ENCODE data around the gene COLEC11.

Gene COLEC11

DNA sequence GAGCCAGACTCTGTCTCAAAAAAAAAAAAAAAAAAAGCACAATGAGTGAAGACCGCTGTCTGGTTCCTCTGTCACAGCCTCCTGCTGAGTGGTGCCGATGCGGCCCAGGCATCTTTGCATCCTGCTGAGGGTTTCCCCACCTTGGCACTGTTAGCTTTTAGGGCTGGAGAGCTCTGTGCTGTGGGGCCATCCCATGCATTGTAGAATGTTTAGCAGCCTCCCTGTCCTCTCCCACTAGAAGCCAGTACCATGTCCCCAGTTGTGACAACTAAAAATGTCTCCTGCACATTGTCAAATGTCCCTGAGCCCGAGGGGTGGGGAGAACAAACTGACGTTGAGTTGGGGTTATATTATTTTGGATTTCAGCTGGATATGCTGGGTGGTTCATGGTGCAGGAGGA lies 7.9 kb upstream of the COLEC11 start:
- no peak for DNase-seq (ENCODE audit: insufficient read length)
- FAIRE-seq, result no peak
- TF ChIP-seq POLR2A (IDR thresholded peaks at IDR 0.05; ENCODE audit: low read depth, low read length) (no peak), POLR2AphosphoS5 (IDR thresholded peaks at IDR 0.05; ENCODE audit: low read depth, low read length) (no peak), TAF1 (IDR thresholded peaks at IDR 0.05; ENCODE audit: borderline replicate concordance, low read depth, low read length) (no peak)

DNA sequence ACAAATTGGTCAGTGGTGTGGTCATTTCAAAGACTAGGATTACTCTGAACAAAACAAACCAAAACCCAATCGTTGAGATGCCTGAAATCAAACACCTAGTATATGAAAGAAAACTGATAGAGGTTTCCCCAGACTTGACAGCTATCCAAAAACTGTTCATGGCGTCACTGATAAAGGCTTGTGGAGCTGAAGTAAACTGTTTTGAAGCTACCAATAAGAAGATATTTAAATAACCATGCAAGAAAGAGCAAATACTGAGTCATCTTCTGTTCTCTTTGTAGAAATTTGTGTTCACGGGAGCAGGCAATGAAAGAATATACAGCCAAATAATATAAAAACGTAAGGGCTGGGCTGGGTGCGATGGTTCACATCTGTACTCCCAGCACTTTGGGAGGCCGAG lies 7.5 kb upstream of the COLEC11 start:
- no peak for FAIRE-seq
- TF ChIP-seq POLR2A (IDR thresholded peaks at IDR 0.05; ENCODE audit: low read depth, low read length) (no peak), TAF1 (IDR thresholded peaks at IDR 0.05; ENCODE audit: borderline replicate concordance, low read depth, low read length) (no peak), POLR2AphosphoS5 (IDR thresholded peaks at IDR 0.05; ENCODE audit: low read depth, low read length) (no peak)
- DNase-seq (ENCODE audit: insufficient read length), result no peak

- TF ChIP-seq POLR2AphosphoS5 (IDR thresholded peaks at IDR 0.05; ENCODE audit: low read depth, low read length) (no peak), TAF1 (IDR thresholded peaks at IDR 0.05; ENCODE audit: borderline replicate concordance, low read depth, low read length) (no peak)
- DNase-seq (ENCODE audit: insufficient read length) (no peak), FAIRE-seq (no peak)
These were observed 6.8 kb upstream of the COLEC11 start for GRCh38 chr2:3588084-3588483.

- DNase-seq (ENCODE audit: insufficient read length) (no peak), FAIRE-seq (no peak)
- TF ChIP-seq POLR2A (IDR thresholded peaks at IDR 0.05; ENCODE audit: low read depth, low read length) (no peak), TAF1 (IDR thresholded peaks at IDR 0.05; ENCODE audit: borderline replicate concordance, low read depth, low read length) (no peak), POLR2AphosphoS5 (IDR thresholded peaks at IDR 0.05; ENCODE audit: low read depth, low read length) (no peak)
These were observed 5.8 kb upstream of the COLEC11 start for GRCh38 chr2:3589086-3589485.

DNA sequence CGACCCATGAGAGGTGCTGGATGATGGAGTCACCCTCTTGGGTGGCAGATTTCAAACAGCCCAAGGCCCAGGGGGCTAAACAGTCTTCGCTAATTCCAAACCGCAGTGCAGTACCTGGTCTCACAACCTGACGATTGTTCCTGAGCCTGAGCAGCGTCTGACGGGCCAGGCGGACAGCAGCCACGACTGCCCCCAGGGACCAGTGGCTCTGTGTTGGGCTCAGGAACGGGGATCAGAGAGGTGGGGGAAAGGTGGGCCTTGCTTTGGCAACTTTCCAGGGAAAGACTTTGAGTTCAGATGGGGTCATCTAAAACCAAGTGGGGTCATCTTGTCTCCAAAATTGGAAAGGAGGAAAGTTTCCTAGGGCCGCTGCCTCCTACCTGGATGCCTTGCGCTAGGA lies 492 bp downstream of the COLEC11 start:
- TF ChIP-seq POLR2A (IDR thresholded peaks at IDR 0.05; ENCODE audit: low read depth, low read length), result no peak
- no peak for TF ChIP-seq TAF1 (IDR thresholded peaks at IDR 0.05; ENCODE audit: borderline replicate concordance, low read depth, low read length)
- no peak for TF ChIP-seq POLR2AphosphoS5 (IDR thresholded peaks at IDR 0.05; ENCODE audit: low read depth, low read length)
- DNase-seq (ENCODE audit: insufficient read length), result no peak
- FAIRE-seq, result no peak

- DNase-seq (ENCODE audit: insufficient read length), result no peak
- TF ChIP-seq TAF1 (IDR thresholded peaks at IDR 0.05; ENCODE audit: borderline replicate concordance, low read depth, low read length) (no peak), POLR2A (IDR thresholded peaks at IDR 0.05; ENCODE audit: low read depth, low read length) (no peak), POLR2AphosphoS5 (IDR thresholded peaks at IDR 0.05; ENCODE audit: low read depth, low read length) (no peak)
- FAIRE-seq, result no peak
These were observed 1.1 kb downstream of the COLEC11 start for GRCh38 chr2:3595985-3596384.

DNA sequence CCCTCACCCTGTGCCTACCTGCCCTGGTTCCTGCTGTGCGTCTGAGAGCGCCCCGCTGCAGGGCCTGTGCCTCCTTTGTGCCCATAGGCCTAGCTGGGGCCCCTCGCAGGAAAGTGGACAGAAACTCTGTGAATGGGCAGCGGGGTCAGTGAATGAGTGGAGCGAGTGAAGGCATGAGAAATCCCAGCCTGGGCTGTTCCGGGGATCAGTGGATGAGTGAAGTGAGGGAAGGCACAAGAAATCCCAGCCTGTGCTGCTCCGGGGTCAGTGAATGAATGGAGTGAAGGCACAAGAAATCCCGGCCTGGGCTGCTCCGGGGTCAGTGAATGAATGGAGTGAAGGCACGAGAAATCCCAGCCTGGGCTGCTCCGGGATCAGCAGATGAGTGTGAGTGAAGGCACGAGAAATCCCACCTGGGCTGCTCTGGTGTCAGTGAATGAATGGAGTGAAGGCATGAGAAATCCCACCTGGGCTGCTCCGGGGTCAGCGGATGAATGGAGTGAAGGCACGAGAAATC lies 2.0 kb downstream of the COLEC11 start:
- DNase-seq (ENCODE audit: insufficient read length) (no peak), FAIRE-seq (no peak)
- TF ChIP-seq POLR2A (IDR thresholded peaks at IDR 0.05; ENCODE audit: low read depth, low read length) (no peak), POLR2AphosphoS5 (IDR thresholded peaks at IDR 0.05; ENCODE audit: low read depth, low read length) (no peak), TAF1 (IDR thresholded peaks at IDR 0.05; ENCODE audit: borderline replicate concordance, low read depth, low read length) (no peak)

DNA sequence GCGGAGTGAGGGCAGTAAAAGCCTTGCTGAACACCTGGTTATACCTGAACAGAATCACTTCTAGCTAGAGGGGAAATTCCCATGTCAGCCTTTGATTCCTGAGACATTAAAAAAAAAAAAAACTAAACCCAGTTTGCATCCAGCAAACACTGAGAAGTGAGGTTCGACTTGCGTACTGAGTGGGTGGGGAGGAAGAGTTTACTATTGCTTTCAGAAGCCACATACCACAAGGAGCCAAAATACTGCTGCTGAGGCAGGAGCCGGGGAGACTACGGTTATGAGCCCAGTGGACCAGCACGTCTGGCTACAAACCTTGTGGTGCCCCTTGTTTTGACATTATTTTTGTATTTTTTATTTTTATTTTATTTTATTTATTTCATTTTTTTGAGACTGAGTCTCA lies 2.7 kb downstream of the COLEC11 start:
- DNase-seq (ENCODE audit: insufficient read length) (no peak), FAIRE-seq (no peak)
- no peak for TF ChIP-seq POLR2AphosphoS5 (IDR thresholded peaks at IDR 0.05; ENCODE audit: low read depth, low read length)
- TF ChIP-seq TAF1 (IDR thresholded peaks at IDR 0.05; ENCODE audit: borderline replicate concordance, low read depth, low read length), result no peak
- no peak for TF ChIP-seq POLR2A (IDR thresholded peaks at IDR 0.05; ENCODE audit: low read depth, low read length)

DNA sequence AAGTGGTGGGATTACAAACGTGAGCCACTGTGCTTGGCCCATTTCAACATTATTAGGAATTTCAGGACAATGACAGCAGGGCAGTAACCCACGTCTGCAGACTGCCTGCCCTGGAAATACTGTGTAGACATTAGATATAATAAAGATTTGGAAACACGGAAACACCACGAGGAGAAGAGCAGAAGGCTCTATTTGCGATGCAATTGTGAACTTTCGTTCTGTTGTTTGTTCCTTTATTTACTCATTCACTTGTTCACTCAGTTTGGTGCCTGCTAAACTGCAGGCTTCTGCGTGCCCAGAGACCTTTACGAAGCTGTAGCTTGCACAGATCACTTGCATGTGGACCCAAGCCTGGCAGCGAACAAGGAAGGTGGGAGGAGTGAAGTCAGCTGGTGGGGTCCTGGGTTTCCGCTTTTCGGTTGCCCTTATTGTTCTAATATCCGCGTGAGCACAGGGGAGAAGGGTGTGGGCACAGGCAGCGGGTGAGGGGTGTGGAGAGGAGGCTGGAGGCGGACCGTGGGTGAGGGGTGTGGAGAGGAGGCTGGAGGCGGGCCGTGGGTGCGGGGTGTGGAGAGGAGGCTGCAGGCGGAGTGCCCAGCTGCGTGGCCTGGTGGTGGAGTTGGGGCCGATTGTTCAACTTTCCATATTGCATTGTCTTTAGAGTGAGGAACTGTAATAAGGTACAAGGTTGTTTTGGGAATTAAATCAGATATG lies 3.4 kb downstream of the COLEC11 start:
- DNase-seq (ENCODE audit: insufficient read length), result no peak
- FAIRE-seq, result no peak
- TF ChIP-seq TAF1 (IDR thresholded peaks at IDR 0.05; ENCODE audit: borderline replicate concordance, low read depth, low read length) (no peak), POLR2AphosphoS5 (IDR thresholded peaks at IDR 0.05; ENCODE audit: low read depth, low read length) (no peak), POLR2A (IDR thresholded peaks at IDR 0.05; ENCODE audit: low read depth, low read length) (no peak)

- FAIRE-seq, result no peak
- no peak for DNase-seq (ENCODE audit: insufficient read length)
- TF ChIP-seq POLR2A (IDR thresholded peaks at IDR 0.05; ENCODE audit: low read depth, low read length) (no peak), TAF1 (IDR thresholded peaks at IDR 0.05; ENCODE audit: borderline replicate concordance, low read depth, low read length) (no peak), POLR2AphosphoS5 (IDR thresholded peaks at IDR 0.05; ENCODE audit: low read depth, low read length) (no peak)
These were observed 4.3 kb downstream of the COLEC11 start for GRCh38 chr2:3598912-3599854.

- TF ChIP-seq TAF1 (IDR thresholded peaks at IDR 0.05; ENCODE audit: borderline replicate concordance, low read depth, low read length) (no peak), POLR2AphosphoS5 (IDR thresholded peaks at IDR 0.05; ENCODE audit: low read depth, low read length) (no peak), POLR2A (IDR thresholded peaks at IDR 0.05; ENCODE audit: low read depth, low read length) (no peak)
- FAIRE-seq (no peak), DNase-seq (ENCODE audit: insufficient read length) (no peak)
These were observed 5.4 kb downstream of the COLEC11 start for GRCh38 chr2:3600256-3600855.

Measured in GM12892 (cell line).